ENCODE data around the gene LRRC47.

Gene LRRC47

GRCh38 chr1:3796215-3797061 lies at the start of gene LRRC47:
Gene LRRC47, minus strand, starts transcription at chr1:3796498. Its CDS starts 22 bp downstream, at chr1:3796476.
- peak; percentile 89 to 92 for DNase-seq (ENCODE audit: low read depth in 2 of 2)

- DNase-seq (ENCODE audit: low read depth in 2 of 2): no peak
These were observed 46.6 kb upstream of the LRRC47 start for GRCh38 chr1:3842912-3843311.

GRCh38 chr1:3841491-3841890 lies 45.2 kb upstream of the LRRC47 start:
- DNase-seq (ENCODE audit: low read depth in 2 of 2): no peak

- DNase-seq (ENCODE audit: low read depth in 2 of 2): no peak
These were observed 42.5 kb upstream of the LRRC47 start for GRCh38 chr1:3838788-3839187.

GRCh38 chr1:3837685-3838084 lies 41.4 kb upstream of the LRRC47 start:
- DNase-seq (ENCODE audit: low read depth in 2 of 2): no peak

- DNase-seq (ENCODE audit: low read depth in 2 of 2): no peak
These were observed 40.9 kb upstream of the LRRC47 start for GRCh38 chr1:3837200-3837599.

GRCh38 chr1:3836421-3836820 lies 40.1 kb upstream of the LRRC47 start:
- DNase-seq (ENCODE audit: low read depth in 2 of 2): no peak

GRCh38 chr1:3834701-3835100 lies 38.4 kb upstream of the LRRC47 start:
- DNase-seq (ENCODE audit: low read depth in 2 of 2): no peak

GRCh38 chr1:3831689-3832088 lies 35.4 kb upstream of the LRRC47 start:
- no peak for DNase-seq (ENCODE audit: low read depth in 2 of 2)

- no peak for DNase-seq (ENCODE audit: low read depth in 2 of 2)
These were observed 32.1 kb upstream of the LRRC47 start for GRCh38 chr1:3828391-3828790.

GRCh38 chr1:3827813-3828307 lies 31.6 kb upstream of the LRRC47 start:
- no peak for DNase-seq (ENCODE audit: low read depth in 2 of 2)

GRCh38 chr1:3825356-3825755 lies 29.1 kb upstream of the LRRC47 start:
- DNase-seq (ENCODE audit: low read depth in 2 of 2): no peak

GRCh38 chr1:3824650-3825049 lies 28.4 kb upstream of the LRRC47 start:
- DNase-seq (ENCODE audit: low read depth in 2 of 2): no peak

GRCh38 chr1:3822421-3822820 lies 26.1 kb upstream of the LRRC47 start:
- no peak for DNase-seq (ENCODE audit: low read depth in 2 of 2)

GRCh38 chr1:3821908-3822307 lies 25.6 kb upstream of the LRRC47 start:
- no peak for DNase-seq (ENCODE audit: low read depth in 2 of 2)

- no peak for DNase-seq (ENCODE audit: low read depth in 2 of 2)
These were observed 25.1 kb upstream of the LRRC47 start for GRCh38 chr1:3821447-3821846.

- DNase-seq (ENCODE audit: low read depth in 2 of 2): no peak
These were observed 24.7 kb upstream of the LRRC47 start for GRCh38 chr1:3821004-3821403.

GRCh38 chr1:3820316-3820715 lies 24.0 kb upstream of the LRRC47 start:
- DNase-seq (ENCODE audit: low read depth in 2 of 2): no peak

GRCh38 chr1:3819771-3820200 lies 23.5 kb upstream of the LRRC47 start:
- no peak for DNase-seq (ENCODE audit: low read depth in 2 of 2)

- DNase-seq (ENCODE audit: low read depth in 2 of 2): no peak
These were observed 21.7 kb upstream of the LRRC47 start for GRCh38 chr1:3817821-3818597.

GRCh38 chr1:3817138-3817740 lies 20.9 kb upstream of the LRRC47 start:
- DNase-seq (ENCODE audit: low read depth in 2 of 2): no peak

Measured in stimulated activated CD8-positive, alpha-beta memory T cell treated with anti-CD3 and anti-CD28 coated beads, Interleukin-7, amount 100 ng/mL, for 4 hours (primary cell).